H1 (cell line): ENCODE measurements around the gene HSD17B4. TPM values are rescaled to one million over a fixed set of nuclear protein-coding genes. Genes with fewer than 3 reads are reported as not detected.

Experiments
- CBX5 ChIP-seq: fragments of 300-800, 300-1000 bp; sonication (generic); IDR thresholded peaks from 2 replicates; pipeline ENCODE4 v1.7.1; 2016; ENCODE audit warnings: antibody characterized with exemption, low read length, low read depth
- POLR2AphosphoS5 ChIP-seq: IDR thresholded peaks from 2 replicates; pipeline ENCODE4 v1.6.1; 2011; ENCODE audit warnings: low read depth, low read length
- polyA plus RNA-seq, 7 experiments: library from polyadenylated mRNA; depleted of rRNA in 3 of 7; stranded (reverse) in 5 of 7; unstranded in 2 of 7; fragments of >200 nt in 5 of 7; fragments of 200-250 nt in 2 of 7; gene quantifications; 1 replicate in 5 of 7; 2 replicates in 1 of 7; 4 replicates in 1 of 7; pipeline versions ENCODE4 v1.2.1 to v1.2.3, GENCODE V29; 2011 to 2013; ENCODE audit warnings: missing spikeins in 2 of 7, mixed read lengths in 2 of 7
- total RNA-seq: library from RNA; stranded (reverse); fragmentation: NEBNext Ultra II Directional; extraction: Animal tissue kit (Norgen Biotek cat#: 25700); gene quantifications from 2 replicates; pipeline ENCODE4 v1.2.1, GENCODE V29; 2021

Gene HSD17B4
- total and polyA plus RNA-seq, 2 of the 8 experiments (the other 6 are each of a cell fraction or from before 2014, with no cell fraction given) = 305 to 369 TPM

GRCh38 chr5:119524485-119524884 lies 72.2 kb downstream of the HSD17B4 start (continued):
- TF ChIP-seq CBX5 (no peak), POLR2AphosphoS5 (no peak)
